Skeletal muscle satellite cell (primary cell): Measurements from ENCODE around the gene ETFA.

Source experiments
- H3K27me3 ChIP-seq: 2 replicates; pipeline ENCODE4 v1.7.0; 2013; ENCODE audit warnings: low read length; ENCODE audit not compliant: control insufficient read depth, insufficient read depth
- H3K36me3 ChIP-seq: 2 replicates; pipeline ENCODE4 v1.7.0; 2013; ENCODE audit warnings: mild to moderate bottlenecking, control low read depth, low read length; ENCODE audit not compliant: insufficient read depth
- H3K4me1 ChIP-seq: 2 replicates; pipeline ENCODE4 v1.7.0; 2013; ENCODE audit warnings: low read length; ENCODE audit not compliant: control insufficient read depth, insufficient read depth
- H3K4me2 ChIP-seq: 2 replicates; pipeline ENCODE4 v1.7.0; 2013; ENCODE audit warnings: mild to moderate bottlenecking, low read length
- H3K4me3 ChIP-seq: 2 replicates; pipeline ENCODE4 v1.7.0; 2013; ENCODE audit warnings: low read length
- H3K9ac ChIP-seq: 2 replicates; pipeline ENCODE4 v1.7.0; 2013; ENCODE audit warnings: mild to moderate bottlenecking, low read depth, low read length, moderate library complexity
- H3K9me3 ChIP-seq: replicated peaks from 2 replicates; pipeline ENCODE4 v1.7.0; 2013; ENCODE audit warnings: mild to moderate bottlenecking, control low read depth, low read length

ETFA gene

DNA sequence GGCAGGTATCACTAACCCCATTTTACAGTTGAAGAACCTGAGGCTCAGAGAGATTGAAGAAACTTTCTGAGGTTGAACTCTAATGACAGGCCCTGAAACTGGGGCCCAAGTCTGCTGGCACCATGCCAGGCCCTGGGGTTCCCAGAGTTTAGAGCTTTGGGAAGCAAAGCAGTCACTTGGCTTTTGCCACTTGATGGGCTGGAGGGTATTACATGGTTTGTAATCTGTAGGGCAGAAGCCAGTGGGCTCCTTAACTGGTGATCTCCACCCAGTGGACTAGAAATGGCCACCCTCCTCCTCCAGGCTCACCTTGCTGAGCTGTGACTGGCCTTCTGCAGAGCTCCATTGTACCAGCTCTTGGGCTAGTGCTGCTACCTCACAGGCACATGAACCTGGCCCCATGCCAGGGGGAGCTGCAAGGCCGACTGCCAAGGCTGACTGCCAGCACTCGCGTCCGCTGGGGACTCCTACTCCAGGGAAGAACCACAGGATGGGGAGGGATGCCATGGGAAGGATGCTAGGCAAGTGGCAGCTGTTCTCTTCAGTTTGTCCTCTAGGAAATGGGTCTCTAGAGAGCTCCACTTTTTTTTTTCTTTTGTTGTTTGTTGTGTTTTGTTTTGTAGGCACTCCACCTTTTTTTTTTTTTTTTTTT is 104.8 kb downstream of the ETFA start:
- H3K4me2 ChIP-seq: no peak overlapping the region
- H3K4me1 ChIP-seq: no peaks in the 10 kb centered on the region
- H3K36me3 ChIP-seq: peaks cover 14% of the 10 kb centered on the region
- no peak overlapping the region for H3K9ac ChIP-seq
- H3K4me3 ChIP-seq: no peak overlapping the region
- no peaks in the 10 kb centered on the region for H3K9me3 ChIP-seq
- no peaks in the 10 kb centered on the region for H3K27me3 ChIP-seq

DNA sequence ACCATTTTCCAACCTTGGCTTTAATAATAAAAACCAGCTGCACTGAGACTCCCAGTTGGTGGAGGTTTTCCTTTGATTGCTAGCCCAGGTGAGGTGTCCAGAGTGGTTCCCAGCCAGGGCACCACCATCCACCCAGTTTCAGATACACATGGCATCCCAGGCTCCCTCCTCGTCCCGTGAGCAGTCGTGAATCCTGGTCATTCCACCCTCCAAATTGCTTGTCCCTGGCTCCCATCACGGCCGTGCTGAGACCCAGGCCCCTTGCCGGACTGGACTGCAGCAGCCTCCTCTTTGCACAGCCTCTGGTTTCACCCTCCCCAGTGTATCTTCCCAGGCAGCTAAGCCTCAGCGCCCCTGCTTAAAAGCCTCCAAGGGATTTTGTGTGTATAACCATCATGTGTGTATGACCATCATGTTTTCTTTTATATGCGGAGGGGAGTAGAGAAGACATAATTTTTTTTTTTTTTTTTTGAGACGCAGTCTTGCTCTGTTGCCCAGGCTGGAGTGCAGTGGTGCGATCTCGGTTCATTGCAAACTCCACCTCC is 106.3 kb downstream of the ETFA start:
- Histone ChIP-seq H3K36me3 (peaks cover 14% of the 10 kb centered on the region), H3K4me2 (no peak overlapping the region), H3K9ac (no peak overlapping the region), H3K27me3 (no peaks in the 10 kb centered on the region), H3K4me1 (no peaks in the 10 kb centered on the region), H3K9me3 (no peaks in the 10 kb centered on the region), H3K4me3 (no peak overlapping the region)

DNA sequence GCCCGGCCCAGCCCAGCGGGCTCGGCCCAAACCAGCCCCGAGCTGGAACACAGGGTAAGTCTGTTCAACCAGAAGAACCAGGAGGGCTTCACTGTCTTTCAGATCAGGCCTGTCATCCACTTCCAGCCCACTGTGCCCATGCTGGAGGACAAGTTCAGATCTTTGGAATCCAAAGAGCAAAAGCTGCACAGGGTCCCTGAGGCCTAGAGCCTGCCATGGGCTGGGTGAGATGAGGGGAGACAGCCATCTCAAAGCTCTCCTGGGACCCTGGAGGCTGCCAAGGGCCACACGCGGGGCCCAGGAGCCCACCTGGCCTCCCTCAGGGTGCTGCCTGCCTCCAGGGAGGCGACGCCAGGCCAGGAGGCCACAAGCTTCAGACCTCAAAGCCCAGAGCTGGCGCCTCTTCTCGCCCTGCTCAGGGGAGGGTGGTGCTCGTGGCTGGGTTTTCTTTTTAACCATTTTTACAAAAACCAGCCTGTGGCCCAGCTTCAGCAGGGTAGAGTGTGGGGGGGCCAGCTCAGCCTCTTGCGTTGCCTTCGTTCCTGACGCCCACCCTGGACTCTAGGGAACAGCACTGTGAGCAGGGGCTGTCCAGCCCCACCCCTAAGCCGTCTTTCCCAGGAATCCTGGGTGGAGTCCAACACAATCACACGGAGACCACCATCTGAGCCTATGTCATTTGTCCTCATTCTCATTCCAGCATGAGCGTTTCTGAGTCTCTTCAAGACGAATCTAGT is 107.0 kb downstream of the ETFA start:
- H3K9ac ChIP-seq: no peak overlapping the region
- H3K36me3 ChIP-seq: peaks cover 10% of the 10 kb centered on the region
- peaks cover 7% of the 10 kb centered on the region for H3K4me1 ChIP-seq

DNA sequence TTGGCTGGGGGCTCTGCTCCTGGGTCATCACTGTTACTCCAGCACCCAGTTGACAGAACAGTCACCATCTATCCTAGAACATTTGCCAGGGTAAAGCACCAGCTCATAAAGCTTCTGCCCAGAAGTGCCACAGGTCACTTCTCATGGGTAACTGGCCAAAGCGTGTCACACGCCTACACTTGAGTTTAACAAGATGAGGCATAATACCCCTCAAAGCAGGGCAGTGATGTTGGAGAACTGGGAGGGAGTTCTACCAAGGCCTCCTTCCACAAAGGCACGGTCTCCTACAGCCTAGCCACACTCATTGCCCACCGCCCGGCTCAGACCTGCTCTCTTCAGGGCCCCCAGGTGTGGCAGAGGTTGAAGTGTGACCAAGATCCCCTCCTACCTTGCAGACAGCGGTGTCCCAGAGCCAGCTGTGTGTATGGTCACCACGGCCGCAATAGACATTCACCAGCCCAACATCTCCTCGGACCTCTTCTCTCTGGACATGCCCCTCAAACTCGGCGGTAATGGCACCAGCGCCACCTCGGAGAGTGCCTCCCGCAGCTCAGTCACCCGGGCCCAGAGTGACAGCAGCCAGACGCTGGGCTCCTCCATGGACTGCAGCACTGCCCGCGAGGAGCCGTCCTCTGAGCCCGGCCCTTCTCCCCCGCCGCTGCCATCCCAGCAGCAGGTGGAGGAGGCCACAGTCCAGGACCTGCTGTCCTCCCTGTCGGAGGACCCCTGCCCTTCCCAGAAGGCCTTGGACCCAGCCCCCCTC is 107.7 kb downstream of the ETFA start:
- Histone ChIP-seq H3K27me3 (no peaks in the 10 kb centered on the region), H3K4me2 (no peak overlapping the region), H3K4me3 (no peak overlapping the region), H3K9me3 (no peaks in the 10 kb centered on the region), H3K9ac (no peak overlapping the region), H3K4me1 (peaks cover 14% of the 10 kb centered on the region), H3K36me3 (peaks cover 10% of the 10 kb centered on the region)

More for the DNA sequence above, 107.0 kb downstream of the ETFA start:
- Histone ChIP-seq H3K9me3 (no peaks in the 10 kb centered on the region), H3K27me3 (no peaks in the 10 kb centered on the region), H3K4me3 (no peak overlapping the region), H3K4me2 (no peak overlapping the region)

DNA sequence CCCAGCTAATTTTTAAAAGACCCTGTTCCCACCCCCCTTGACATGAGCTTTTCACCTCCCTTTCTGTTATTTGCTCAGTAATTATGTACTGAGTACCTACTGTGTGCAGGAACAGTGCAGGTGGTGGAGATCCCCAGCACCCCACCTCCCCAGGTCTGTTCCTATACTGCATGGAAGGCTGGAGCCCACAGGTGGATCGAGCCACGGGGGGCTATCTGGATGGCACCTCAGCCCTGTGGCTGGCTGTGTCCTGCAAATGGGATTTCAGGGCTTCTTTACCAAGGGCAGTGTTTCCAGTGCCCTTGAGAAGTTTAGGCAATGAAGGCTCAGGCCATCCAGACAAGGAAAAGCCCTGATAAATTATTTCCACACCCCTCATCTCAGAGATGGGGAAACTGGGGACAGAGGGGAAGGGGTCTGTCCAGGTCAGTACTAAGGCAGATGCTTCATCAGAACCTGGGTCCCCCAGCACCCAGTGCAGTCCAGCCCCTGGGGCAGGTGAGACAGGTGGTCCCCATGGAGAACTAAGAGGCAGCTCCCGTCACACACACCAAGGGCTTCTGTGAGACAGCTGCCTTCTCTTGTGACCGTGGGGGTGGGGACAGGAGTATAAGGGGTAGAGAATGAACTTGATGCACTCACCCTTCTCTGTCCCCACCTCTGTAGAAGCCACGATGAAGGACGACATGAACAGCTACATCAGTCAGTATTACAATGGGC is 109.6 kb downstream of the ETFA start:
- no peaks in the 10 kb centered on the region for H3K9me3 ChIP-seq
- no peaks in the 10 kb centered on the region for H3K27me3 ChIP-seq
- peaks cover 10% of the 10 kb centered on the region for H3K36me3 ChIP-seq
- H3K4me2 ChIP-seq: no peak overlapping the region
- no peak overlapping the region for H3K4me3 ChIP-seq
- H3K4me1 ChIP-seq: peaks cover 33% of the 10 kb centered on the region
- no peak overlapping the region for H3K9ac ChIP-seq

DNA sequence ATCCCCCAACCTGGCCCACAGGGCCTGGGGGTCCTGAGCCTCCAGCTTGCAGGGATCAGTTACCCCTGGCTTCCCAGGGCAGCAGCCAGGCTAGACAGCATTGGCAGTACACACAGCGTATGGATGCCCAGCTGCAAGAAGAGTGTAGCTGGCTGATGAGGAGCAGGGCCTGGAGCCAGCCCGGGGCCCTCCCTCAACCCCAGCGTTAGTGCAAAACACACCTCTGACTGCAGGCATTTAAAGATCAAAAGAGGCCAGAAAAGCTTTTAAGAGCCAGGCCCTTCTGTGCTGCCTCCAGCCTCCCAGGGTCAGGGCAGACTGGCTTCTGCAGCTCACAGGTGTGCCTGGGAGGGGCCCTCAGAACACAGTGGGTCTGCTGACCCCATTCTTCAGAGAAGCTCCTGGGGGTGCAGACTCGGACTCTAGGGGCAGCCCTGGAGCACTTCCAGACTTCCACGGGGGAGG is 110.6 kb downstream of the ETFA start:
- Histone ChIP-seq H3K9ac (no peak overlapping the region), H3K4me1 (peaks cover 43% of the 10 kb centered on the region)

DNA sequence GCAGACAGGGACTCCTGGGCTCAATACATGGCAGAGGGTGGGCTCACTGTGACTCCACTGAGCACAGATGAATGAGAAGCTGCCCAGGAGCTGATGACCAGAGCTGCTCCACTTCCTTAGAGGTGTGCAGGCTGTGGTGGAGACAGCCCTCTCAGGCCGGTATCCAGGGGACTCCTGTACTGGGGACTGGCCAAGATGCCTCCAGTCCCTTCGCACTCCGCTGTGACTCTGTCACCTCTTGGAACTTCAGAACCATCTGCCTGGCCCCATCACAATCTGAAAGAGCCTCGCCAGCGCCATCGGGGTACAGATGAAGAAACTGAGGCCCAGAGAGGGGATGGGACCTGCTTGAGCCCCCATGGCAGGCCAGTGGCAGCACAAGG is 111.2 kb downstream of the ETFA start:
- no peak overlapping the region for H3K4me2 ChIP-seq
- no peaks in the 10 kb centered on the region for H3K9me3 ChIP-seq
- peaks cover 45% of the 10 kb centered on the region for H3K4me1 ChIP-seq
- H3K27me3 ChIP-seq: no peaks in the 10 kb centered on the region
- H3K9ac ChIP-seq: no peak overlapping the region
- no peak overlapping the region for H3K4me3 ChIP-seq
- no peaks in the 10 kb centered on the region for H3K36me3 ChIP-seq

More for the DNA sequence above, 110.6 kb downstream of the ETFA start:
- Histone ChIP-seq H3K36me3 (peaks cover under 1% of the 10 kb centered on the region), H3K4me2 (no peak overlapping the region), H3K9me3 (no peaks in the 10 kb centered on the region), H3K27me3 (no peaks in the 10 kb centered on the region), H3K4me3 (no peak overlapping the region)

DNA sequence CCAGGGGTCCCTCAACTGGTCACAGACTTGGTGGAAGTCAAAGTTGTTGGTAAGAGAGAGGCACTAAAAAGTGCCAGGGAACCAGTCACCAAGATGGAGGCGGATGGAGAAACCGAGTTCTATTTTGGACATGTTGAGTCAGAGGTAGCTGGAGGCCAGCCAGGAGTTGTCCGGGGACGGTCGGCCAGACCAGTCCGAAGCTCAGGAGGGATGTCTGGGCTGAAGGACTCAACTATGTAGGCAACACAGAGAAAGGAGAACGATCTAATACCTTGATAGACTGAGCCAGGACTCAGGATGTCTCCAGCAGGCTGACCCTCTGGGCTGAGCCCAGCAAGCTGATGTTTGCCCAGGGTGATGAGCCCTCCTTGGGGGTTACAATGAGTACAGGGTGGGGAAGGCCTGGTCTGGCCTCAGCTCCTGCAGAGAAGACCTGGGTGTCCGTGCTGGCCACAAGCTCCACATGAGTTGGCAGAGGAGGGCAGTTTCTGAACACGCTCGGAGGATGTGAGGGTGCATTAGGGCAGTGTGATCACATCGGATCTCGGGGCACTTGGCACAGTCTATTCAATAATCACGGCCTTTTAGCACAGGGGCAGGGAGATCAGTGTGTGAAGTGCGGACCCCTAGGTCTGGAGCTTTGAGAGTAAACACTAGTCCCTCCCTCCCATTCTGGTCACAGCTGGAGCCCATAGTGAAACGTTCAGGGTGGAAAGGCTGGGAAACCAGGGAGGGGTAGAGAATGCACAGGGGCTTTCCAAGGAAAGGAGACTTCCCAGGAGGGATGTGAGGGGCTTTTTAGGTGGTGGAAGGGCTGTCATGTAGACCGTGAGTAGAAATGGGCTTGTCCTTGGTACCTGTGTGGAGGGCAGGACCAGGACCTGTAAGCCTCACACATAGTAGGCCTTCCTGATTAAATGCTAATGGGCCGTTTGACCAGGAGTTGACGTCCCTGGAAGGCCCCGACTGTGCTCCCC is 111.9 kb downstream of the ETFA start:
- no peaks in the 10 kb centered on the region for H3K27me3 ChIP-seq
- no peaks in the 10 kb centered on the region for H3K9me3 ChIP-seq
- H3K9ac ChIP-seq: peak overlapping the region; percentile 44
- H3K4me1 ChIP-seq: peaks cover 45% of the 10 kb centered on the region
- peak overlapping the region; percentile 65 for H3K4me2 ChIP-seq
- H3K36me3 ChIP-seq: no peaks in the 10 kb centered on the region
- H3K4me3 ChIP-seq: peak overlapping the region; percentile 45

DNA sequence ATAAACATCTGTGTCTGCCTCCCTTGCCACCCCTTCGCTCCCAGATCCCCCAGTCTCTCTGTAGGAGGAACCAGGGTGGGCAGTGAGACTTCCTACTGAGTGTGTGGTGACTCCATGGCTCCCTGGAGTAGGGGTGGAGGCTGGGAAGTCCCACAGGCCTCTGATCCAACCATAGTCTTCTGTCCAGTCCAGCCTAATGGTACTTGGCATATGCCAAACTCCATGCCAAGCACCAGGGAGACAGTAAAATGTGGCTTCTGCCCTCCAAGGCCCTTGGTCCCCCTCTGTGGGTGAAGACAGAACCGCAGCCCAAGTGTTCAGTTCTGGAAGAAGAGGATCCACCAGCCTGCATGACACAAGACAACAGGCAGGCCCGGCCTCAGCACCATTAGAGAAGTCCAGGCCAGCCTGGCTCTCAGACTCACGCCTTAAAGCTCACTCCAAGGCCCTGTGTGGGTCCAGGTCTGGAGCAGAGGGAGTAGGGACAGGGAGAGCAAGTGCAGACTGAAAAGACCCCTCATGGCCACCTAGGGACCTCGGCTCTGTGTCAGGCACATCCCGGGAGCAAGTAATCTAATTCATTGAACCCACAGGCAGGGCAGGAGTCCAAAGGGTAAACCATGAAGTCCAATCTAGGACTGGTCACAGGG is 112.7 kb downstream of the ETFA start:
- Histone ChIP-seq H3K9me3 (no peaks in the 10 kb centered on the region), H3K4me3 (peak overlapping the region; percentile 45), H3K4me1 (peaks cover 45% of the 10 kb centered on the region), H3K9ac (peak overlapping the region; percentile 44), H3K4me2 (peak overlapping the region; percentile 65), H3K27me3 (no peaks in the 10 kb centered on the region), H3K36me3 (no peaks in the 10 kb centered on the region)
